KOPT-K1 (cell line): ENCODE results near the gene RPP30.

Source experiments
- H3K27ac ChIP-seq: fragments of 200-600 bp; sonication (generic); 2 replicates; pipeline ENCODE4 v1.5.1; 2016; ENCODE audit warnings: antibody characterized with exemption, mild to moderate bottlenecking, low read depth, low read length; ENCODE audit not compliant: poor library complexity, severe bottlenecking
- H3K36me3 ChIP-seq: fragments of 200-600 bp; sonication (generic); 2 replicates; pipeline ENCODE4 v1.5.1; 2017; ENCODE audit warnings: antibody characterized with exemption, mild to moderate bottlenecking, low read length, moderate library complexity; ENCODE audit not compliant: insufficient read depth
- H3K9me3 ChIP-seq: fragments of 200-600 bp; sonication (generic); 2 replicates; pipeline ENCODE4 v1.5.1; 2017; ENCODE audit warnings: antibody characterized with exemption, low read length, mild to moderate bottlenecking; ENCODE audit not compliant: insufficient read depth, poor library complexity, severe bottlenecking

The RPP30 gene

DNA sequence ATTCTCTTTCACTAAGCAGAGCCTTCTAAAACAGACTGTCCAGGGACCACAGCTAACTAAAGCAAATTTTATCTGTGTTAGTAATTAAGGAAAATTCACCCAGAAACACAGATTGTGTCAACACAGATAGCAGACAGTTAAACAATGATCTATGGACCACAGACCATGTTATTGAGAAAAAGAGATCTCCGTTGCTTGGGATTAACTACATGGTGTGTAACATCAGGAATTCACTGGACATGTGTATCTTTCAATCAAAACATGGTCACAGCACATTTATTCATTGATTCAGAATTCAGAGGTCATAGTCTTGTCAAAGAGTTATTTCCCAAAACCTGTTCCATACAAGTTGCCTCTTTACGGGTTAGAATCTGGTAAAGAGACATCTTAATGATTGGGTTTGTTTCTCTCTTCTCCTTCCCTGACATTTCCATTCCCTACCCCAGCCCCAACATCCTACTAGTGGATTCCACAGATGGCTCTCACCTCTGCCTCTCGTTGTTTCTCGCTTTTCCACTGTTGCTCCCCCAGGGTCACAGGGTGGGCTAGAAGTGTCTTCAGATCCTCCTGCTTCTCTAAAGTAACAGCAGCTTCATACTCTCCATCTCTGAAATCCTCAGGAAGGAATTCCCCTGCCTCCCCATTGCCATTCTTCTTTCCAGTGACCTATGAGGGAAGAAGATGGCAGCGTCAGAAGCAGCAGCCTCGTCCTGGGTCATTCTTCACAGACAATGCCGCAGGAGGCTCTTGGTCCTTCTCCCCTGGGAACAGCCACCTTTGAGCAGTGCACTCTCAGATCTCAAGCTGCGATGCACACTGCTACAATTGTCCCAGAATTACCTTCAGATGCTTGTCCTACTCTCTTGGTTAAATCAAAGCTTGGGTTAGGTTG lies 48.2 kb downstream of the RPP30 start:
- H3K36me3 ChIP-seq, result no peaks in the 10 kb centered on the region
- no peak overlapping the region for H3K27ac ChIP-seq

DNA sequence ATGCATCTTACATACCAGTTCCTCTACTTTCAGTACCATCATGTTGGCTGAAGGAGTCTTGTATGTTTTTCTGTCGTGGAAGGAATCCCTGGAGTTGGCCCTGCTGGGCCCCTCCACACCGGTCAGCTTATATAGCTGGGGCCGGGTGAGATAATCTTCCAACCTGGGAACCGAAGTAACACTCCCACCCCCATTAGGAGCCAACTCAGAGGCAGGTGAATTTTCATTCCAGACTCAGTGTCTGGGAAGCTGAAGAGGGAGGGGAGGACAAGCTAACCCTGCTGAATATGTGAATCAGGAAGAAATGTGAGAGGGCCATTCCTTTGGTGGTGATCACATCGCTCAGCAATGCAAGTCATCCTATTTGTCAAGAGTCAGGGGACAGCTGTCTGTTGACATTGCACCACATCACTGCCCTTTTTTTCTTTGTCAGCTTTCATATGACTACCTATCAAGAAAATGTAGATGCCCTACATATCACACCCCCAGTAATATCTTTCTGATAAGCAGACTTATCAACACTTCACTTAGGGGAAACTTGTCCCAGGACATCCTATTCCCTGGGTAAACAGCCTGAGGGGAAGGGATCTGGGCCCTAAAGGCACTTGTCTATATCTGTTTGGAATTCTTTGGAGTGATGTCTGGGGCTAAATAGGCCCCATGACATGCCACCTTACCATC lies 49.4 kb downstream of the RPP30 start, which contains the start of gene ANKRD1:
TSS of gene ANKRD1 (minus strand) at position 102 of the 681 bp plus-strand sequence. CDS start at position 42, 60 bp downstream.
- no peaks in the 10 kb centered on the region for H3K36me3 ChIP-seq
- no peaks in the 10 kb centered on the region for H3K9me3 ChIP-seq
- H3K27ac ChIP-seq, result no peak within 1 kb of the TSS

More for the DNA sequence above, 48.2 kb downstream of the RPP30 start:
- H3K9me3 ChIP-seq, result no peaks in the 10 kb centered on the region

DNA sequence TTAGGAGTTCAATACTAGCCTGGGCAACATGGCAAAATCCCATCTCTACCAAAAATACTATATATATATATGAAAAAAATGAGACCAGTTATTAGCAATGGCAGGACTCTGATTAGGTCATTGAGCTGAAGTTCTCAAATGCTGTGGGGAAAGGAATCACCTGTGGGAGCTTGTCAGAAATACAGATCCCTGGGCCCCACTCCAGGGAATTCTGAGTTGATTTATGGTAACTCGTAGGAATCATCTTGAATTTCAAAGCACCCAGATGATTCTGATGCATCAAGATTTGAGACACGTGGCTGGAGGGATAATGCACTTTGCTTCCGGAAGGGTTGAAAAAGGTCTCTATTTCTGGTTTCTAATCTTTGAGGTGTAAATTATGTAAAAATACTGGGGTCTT lies 50.1 kb downstream of the RPP30 start:
- H3K36me3 ChIP-seq, result no peaks in the 10 kb centered on the region
- H3K9me3 ChIP-seq, result no peaks in the 10 kb centered on the region
- H3K27ac ChIP-seq, result no peak overlapping the region

DNA sequence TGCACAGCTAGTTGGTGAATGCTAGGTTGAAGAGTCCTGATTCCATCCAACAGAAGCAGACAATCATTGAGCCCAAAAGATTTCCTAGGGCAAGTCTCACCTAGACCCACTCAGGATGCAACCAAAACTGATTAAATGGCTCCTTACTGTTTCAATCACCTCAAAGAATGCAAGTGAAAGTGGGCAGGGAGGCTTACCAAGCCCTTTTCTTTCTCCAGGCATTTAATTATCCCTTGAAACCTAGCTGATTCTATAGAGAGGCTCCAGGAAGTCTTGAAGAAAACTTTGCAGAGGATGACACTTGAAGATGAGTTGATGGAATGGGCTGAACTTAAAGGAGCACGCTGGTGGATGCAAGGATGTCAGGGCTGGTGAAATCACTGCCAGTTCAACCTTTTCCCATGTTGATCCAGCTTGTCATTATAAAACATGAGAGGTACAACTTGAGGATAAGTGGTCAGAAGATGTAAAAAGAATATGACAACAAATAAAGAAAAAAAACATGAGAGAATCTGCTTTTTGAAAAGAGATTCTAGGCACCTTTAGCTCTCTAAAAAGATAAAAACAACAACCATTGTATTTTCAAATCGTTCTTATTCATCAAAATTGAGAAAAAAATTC lies 51.4 kb downstream of the RPP30 start:
- no peak overlapping the region for H3K27ac ChIP-seq
- no peaks in the 10 kb centered on the region for H3K9me3 ChIP-seq
- no peaks in the 10 kb centered on the region for H3K36me3 ChIP-seq

DNA sequence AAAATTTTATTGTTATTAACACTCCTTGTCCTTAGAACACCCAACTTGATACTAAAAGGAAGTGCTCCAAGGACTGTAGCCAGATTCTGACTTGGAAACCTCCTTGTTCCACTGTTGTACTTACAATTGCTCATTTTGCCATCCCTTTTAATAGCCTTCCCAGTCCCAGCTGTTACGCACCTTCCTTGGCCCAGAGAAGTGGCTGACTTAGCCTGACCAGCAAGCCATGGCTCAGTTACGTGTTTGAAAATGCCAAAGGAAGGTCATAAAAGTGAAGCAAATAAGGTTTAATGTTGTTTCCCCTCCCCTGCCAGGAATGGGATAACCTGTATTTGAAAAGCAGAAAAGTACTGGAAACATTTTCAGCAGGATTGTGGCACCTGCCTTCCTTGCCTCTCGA lies 52.8 kb downstream of the RPP30 start:
- no peak overlapping the region for H3K27ac ChIP-seq
- H3K9me3 ChIP-seq, result no peaks in the 10 kb centered on the region
- no peaks in the 10 kb centered on the region for H3K36me3 ChIP-seq

DNA sequence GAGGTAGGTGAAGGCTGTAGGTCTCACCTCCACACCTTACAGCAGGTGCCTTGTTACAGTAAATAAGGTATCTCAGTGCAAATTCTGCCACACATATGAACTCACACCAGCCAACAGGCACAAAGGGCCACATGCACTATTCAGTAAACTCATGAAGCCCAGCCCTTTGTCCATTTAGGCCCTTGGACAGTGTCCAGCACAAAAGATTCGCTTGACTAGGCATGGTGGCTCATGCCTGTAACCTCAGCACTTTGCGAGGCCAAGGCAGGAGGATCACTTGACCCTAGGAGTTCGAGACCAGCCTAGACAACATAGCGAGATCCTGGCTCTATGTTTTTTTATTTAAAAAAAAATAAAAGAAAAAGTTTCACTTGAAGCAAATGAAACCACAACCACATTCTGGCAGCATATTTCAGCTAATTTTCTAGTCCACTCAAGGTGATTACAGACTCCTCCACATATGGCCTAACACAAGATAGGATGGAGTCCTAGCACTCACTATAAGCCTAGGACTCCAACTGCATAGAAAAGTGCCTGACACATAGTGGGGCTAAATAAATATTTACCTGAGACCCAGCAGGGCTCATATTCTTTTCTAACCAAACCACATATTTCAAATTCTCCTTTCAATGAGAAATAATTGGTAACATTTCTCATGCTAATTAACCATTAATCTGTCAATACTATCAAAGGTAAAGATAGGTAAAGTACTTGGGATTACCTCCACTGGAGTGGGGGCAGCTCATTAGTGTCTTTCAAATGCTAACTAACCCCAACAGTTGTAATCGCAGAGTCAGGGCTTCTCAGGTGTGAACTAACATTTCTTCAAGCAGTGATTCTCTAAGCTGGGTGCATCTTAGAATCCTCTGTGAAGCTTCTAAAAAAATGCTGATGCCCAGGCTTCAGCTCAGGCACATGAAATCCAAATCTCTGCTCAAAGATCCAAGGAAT lies 53.6 kb downstream of the RPP30 start:
- no peaks in the 10 kb centered on the region for H3K9me3 ChIP-seq

DNA sequence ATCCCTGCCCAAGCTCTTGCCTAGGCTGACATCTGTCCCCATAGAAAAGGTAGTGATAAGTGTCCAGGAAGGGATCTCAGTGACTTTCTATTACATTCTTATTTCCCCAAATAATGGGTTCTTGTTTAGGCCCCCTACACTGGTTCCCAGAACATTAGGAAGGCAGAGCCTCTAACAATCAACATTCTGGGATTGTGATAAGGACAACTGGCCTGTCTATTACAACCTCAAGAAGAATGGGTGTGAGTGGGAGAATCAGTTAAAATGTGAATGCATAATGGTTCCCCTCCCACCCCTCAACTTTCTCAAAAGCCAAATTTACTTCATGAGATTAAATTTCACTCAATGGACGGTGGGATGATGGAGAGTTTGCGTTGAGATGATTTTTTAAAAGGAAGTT lies 55.5 kb downstream of the RPP30 start:
- Histone ChIP-seq H3K9me3 (no peaks in the 10 kb centered on the region), H3K27ac (no peak overlapping the region), H3K36me3 (no peaks in the 10 kb centered on the region)

More for the DNA sequence above, 53.6 kb downstream of the RPP30 start:
- Histone ChIP-seq H3K36me3 (no peaks in the 10 kb centered on the region), H3K27ac (no peak overlapping the region)

DNA sequence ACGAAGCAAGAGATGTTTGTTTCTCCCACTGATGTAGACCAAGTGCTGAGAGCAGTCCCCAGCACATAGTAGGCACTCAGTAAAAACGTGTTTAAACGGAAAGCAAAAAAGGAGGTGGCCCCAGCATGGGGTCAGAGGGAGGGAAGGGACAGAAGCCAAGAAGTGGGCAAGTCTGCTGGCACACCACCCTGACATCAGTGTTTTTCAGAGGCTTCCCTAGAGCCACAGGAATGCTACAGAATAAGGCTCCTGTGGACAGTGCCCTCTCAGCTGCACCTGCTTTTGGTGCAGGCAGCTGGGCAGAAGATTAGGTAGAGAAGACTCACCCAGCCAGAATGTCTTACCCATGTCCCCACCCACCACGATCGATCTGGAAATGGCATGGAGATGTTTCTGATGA lies 57.4 kb downstream of the RPP30 start:
- H3K9me3 ChIP-seq, result no peaks in the 10 kb centered on the region
- no peaks in the 10 kb centered on the region for H3K36me3 ChIP-seq
- no peak overlapping the region for H3K27ac ChIP-seq

DNA sequence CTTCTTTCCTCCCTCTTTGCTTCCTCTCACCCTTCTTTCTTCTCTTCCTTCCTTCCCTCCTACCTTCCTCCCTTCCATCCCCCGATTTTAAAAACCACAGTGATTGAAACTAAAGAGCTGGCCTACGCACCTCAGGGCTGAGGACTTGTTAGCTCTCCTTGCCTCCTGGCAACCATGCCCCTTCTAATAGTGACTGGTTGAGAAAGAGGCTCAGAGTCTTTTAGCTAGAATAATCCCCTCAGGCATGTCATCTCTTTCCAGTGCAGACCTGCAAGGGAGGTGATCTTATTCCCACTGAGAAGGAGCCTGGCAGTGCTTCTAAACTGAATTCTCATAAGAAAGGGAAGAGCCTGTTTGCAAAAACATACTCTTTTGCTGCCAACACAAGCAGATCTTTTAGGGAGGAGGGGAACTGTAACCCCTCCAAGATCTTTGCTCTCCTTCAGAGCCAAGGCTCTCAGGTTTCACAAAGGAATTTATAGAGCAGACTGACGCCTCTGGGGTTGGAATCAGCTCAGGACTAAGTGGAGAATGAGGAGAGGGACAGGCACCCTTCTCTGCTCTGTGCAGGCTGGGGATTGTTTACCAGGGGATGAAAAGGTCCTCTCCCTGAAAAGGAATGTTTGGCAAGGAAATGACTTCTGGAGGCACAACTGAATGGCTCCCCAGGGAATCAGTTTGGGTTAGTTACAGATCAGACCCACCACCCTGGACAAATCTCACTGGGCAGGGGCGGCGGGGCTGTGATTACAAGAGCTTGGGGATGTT lies 58.5 kb downstream of the RPP30 start:
- H3K36me3 ChIP-seq, result no peaks in the 10 kb centered on the region
- peak overlapping the region; percentile 73 for H3K27ac ChIP-seq
- H3K9me3 ChIP-seq, result no peaks in the 10 kb centered on the region

DNA sequence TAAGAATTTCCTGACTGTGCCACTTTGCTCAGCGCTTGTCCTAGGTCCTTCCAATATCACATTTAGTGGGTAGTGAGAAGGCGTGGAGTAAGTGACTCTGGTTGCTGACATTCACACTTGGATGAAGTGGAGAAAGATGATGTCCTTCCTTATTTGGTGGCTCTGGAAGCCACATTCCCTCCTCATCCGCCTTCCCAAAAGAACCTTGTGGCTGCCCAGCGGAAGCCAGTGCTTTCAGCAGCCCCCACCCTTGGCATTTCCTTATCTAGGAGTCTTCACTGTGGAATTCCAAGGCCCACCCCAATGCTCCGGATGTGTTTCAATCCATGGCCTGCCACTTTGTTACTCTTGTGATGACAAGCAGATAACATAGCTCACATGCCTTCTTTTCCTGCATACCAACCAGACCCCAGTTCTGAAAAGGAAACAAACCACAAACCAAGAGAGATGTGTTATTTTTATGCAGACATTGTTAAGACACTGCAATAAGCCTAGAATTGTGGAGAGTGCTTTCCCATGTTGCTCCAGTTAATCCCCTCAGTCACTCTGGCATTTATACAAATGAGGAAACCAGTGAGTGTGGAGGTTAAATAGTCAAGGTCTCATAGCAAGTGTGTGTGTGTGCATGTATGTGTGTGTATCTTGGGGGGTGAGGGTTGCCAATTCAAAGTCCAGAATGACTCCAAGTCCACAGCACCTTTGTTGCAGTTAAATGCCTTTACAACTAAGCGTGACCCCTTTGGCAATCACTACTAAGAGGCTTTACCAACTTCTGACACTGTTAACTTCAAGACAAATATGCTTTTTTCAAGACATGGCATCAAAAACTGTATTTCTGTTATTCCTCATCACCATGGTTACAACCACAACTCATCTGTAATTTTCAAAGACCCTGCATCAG lies 59.4 kb downstream of the RPP30 start:
- Histone ChIP-seq H3K9me3 (no peaks in the 10 kb centered on the region), H3K27ac (peak overlapping the region; percentile 73), H3K36me3 (no peaks in the 10 kb centered on the region)

DNA sequence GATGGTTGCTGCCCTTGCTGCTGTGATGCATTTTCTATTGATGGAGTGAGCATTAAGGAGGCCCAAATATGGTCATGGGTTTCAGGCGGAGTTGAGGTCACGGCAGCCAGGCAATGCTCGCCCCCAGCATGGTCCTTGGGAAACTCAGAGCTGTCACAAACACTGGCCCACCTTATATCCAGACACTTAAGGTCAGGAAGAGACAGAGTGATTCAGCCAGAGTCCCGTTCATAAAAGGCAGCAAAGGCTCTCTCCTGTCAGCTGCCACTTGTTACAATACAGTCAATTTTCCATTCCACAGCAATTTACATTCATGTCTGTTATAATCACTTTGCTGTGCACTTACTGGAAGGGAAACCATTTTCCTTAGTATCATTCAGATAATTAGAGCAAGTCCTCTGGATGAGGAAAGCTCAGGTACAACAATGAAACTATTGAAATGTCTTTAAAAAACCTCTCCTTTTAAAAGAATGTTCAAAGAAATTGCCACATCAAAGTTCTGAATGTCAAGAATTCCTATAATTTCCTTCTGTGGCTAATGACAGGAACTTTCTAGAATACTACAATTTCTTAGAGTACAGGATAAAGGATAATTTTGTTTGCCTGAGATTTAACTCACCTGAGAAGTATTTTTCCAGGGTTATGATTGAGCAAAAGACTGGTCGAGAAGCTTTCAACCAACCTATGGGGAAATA lies 64.0 kb downstream of the RPP30 start:
- peak overlapping the region; percentile 100 for H3K27ac ChIP-seq
- H3K9me3 ChIP-seq, result no peaks in the 10 kb centered on the region
- H3K36me3 ChIP-seq, result no peaks in the 10 kb centered on the region

DNA sequence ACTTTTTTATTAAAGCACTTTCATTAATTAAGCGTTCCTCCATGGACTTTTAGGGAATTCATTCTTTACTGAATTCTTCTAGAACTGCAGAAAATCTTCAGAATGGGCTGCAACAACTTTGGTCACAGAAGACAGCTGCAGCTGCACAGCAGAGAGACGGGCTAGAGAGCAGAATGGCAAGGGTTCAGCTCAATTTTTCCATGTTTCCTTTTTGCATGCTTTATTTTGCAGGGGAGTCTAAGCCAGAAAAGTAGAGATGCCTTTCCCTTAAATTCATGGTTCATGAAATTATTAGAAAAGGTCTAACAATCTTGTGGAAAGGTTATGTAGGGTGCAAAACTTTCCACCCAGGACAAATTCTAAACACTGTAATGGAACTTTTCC lies 64.5 kb downstream of the RPP30 start:
- no peaks in the 10 kb centered on the region for H3K36me3 ChIP-seq
- H3K9me3 ChIP-seq, result no peaks in the 10 kb centered on the region
- H3K27ac ChIP-seq, result peak overlapping the region; percentile 100
